Spleen (tissue), 7 donors: ENCODE results near the gene FIBP.

Experiments
- CTCF ChIP-seq, 11 experiments: fragments of 200-600 bp in 7 of 11; fragments of 450-650 bp in 4 of 11; sonication (generic) in 4 of 11; IDR thresholded peaks in 8 of 11; conservative IDR thresholded peaks in 3 of 11; 1 replicate in 7 of 11; 2 replicates in 4 of 11; pipeline versions ENCODE4 v1.4.0 to v1.8.0; 2016 to 2021; ENCODE audit warnings: antibody characterized with exemption in 11 of 11, inconsistent platforms in 4 of 11, mild to moderate bottlenecking in 1 of 11
- POLR2AphosphoS5 ChIP-seq, 3 donors: sonication (generic); formaldehyde crosslinking; IDR thresholded peaks; one replicate each; pipeline ENCODE4 v1.5.1; 2017; ENCODE audit warnings: antibody characterized with exemption in 3 of 3
- donor health status: DM: no; HTN: no; CAD: no; lungs with moderate emphysema.
- donor health status: DM: no; HTN: no; CAD: no.
- donor health status: DM: no; HTN: no; CAD: no.

- TF ChIP-seq CTCF (IDR thresholded peaks at IDR 0.05 in 8 of 11, conservative IDR thresholded peaks at IDR 0.05 in 3 of 11), result no peak
- TF ChIP-seq POLR2AphosphoS5 (IDR thresholded peaks at IDR 0.05), result no peak
Measured at GRCh38 chr11:65903068-65903481, 14.8 kb upstream of the FIBP start.
